GM12873 (cell line): ENCODE data around the gene ZNF839.

ENCODE experiments used
- CTCF ChIP-seq: IDR thresholded peaks from 2 replicates; pipeline ENCODE4 v1.5.1; 2012; ENCODE audit warnings: low read depth, mild to moderate bottlenecking, moderate library complexity, low read length, control low read depth; ENCODE audit not compliant: insufficient read depth; ENCODE audit errors: missing control alignments

The ZNF839 gene

GRCh38 chr14:102338724-102339123, 19.2 kb downstream of the ZNF839 start:
- TF ChIP-seq CTCF, result no peak

GRCh38 chr14:102341566-102341965, 22.0 kb downstream of the ZNF839 start:
- TF ChIP-seq CTCF, result no peak

- TF ChIP-seq CTCF, result no peak
Observed at GRCh38 chr14:102342238-102342637, 22.7 kb downstream of the ZNF839 start.

GRCh38 chr14:102344084-102344483, 24.5 kb downstream of the ZNF839 start:
- TF ChIP-seq CTCF, result no peak

- no peak for TF ChIP-seq CTCF
Observed at GRCh38 chr14:102344485-102344884, 24.9 kb downstream of the ZNF839 start.

GRCh38 chr14:102345232-102345631, 25.7 kb downstream of the ZNF839 start:
- TF ChIP-seq CTCF, result no peak

GRCh38 chr14:102346645-102347044, 27.1 kb downstream of the ZNF839 start:
- TF ChIP-seq CTCF, result no peak
